Measurements from ENCODE around the gene DYRK1A. TPM values are rescaled to one million over a fixed set of nuclear protein-coding genes. Genes with fewer than 3 reads are reported as not detected.

DYRK1A gene
- total and polyA plus RNA-seq, 11 donors: 24.5 to 96.6 (median 69.0) TPM

GRCh38 chr21:37558676-37559211 is 192.2 kb downstream of the DYRK1A start:
- ATAC-seq: no peak
- Histone ChIP-seq H3K4me3 (no peak overlapping the region), H3K4me1 (peaks cover 0 to 30% (median 9%) of the 10 kb centered on the region in 12 donors), H3K9me3 (no peaks in the 10 kb centered on the region), H3K27ac (no peak overlapping the region), H3K36me3 (no peaks in the 10 kb centered on the region), H3K27me3 (no peaks in the 10 kb centered on the region)
- intact Hi-C loops (cut with DNase I): no loop called here
- WGBS, 4 donors: 88 to 92% (median 89%) methylated on average over 8 of the region's 8 CpGs
- no peak for DNase-seq
- TF ChIP-seq CTCF (IDR thresholded peaks at IDR 0.05) (no peak), POLR2A (IDR thresholded peaks at IDR 0.05) (no peak)

- intact Hi-C loops (cut with DNase I): loop anchor here (5.0 to 10.0 kb wide), 10 partner anchors 46 to 356 kb away; partner anchors contain the start of genes DYRK1A (in 6 of the 10) and VPS26C (in 4 of the 10)
- H3K27ac ChIP-seq: peak overlapping the region in 4 of 12 donors; percentile 8 to 46 (median 34)
- ATAC-seq: no peak
- H3K9me3 ChIP-seq: no peaks in the 10 kb centered on the region
- no peaks in the 10 kb centered on the region for H3K36me3 ChIP-seq
- peak in 2 of 5 donors; percentile 62 to 72 for DNase-seq
- TF ChIP-seq CTCF (IDR thresholded peaks at IDR 0.05): no peak
- TF ChIP-seq POLR2A (IDR thresholded peaks at IDR 0.05): no peak
- H3K4me1 ChIP-seq: peaks cover 0 to 35% (median 18%) of the 10 kb centered on the region in 12 donors
- 54 to 68% (median 62%) methylated on average over 3 to 5 of the region's 5 CpGs for WGBS, 4 donors
- no peak overlapping the region for H3K4me3 ChIP-seq
- no peaks in the 10 kb centered on the region for H3K27me3 ChIP-seq
Measured at GRCh38 chr21:37560385-37560784, 193.8 kb downstream of the DYRK1A start.

- TF ChIP-seq POLR2A (IDR thresholded peaks at IDR 0.05): no peak
- TF ChIP-seq CTCF (IDR thresholded peaks at IDR 0.05): no peak
- no peaks in the 10 kb centered on the region for H3K27me3 ChIP-seq
- H3K9me3 ChIP-seq: no peaks in the 10 kb centered on the region
- H3K27ac ChIP-seq: peak overlapping the region in 1 of 12 donors; percentile 46
- H3K4me1 ChIP-seq: peaks cover 0 to 28% (median 11%) of the 10 kb centered on the region in 12 donors
- H3K36me3 ChIP-seq: no peaks in the 10 kb centered on the region
- intact Hi-C loops (cut with DNase I): loop anchor here (5.0 to 10.0 kb wide), 10 partner anchors 47 to 357 kb away; partner anchors contain the start of genes DYRK1A (in 6 of the 10) and VPS26C (in 4 of the 10)
- no peak for ATAC-seq
- WGBS, 4 donors: 92 to 99% (median 94%) methylated on average over 7 of the region's 7 CpGs
- H3K4me3 ChIP-seq: no peak overlapping the region
- no peak for DNase-seq
Measured at GRCh38 chr21:37561506-37561905, 194.9 kb downstream of the DYRK1A start.

- DNase-seq (no peak), ATAC-seq (no peak)
- H3K9me3 ChIP-seq: no peaks in the 10 kb centered on the region
- TF ChIP-seq CTCF (IDR thresholded peaks at IDR 0.05) (no peak), POLR2A (IDR thresholded peaks at IDR 0.05) (no peak)
- H3K4me3 ChIP-seq: peak overlapping the region in 1 of 12 donors; percentile 76
- H3K36me3 ChIP-seq: no peaks in the 10 kb centered on the region
- no peaks in the 10 kb centered on the region for H3K27me3 ChIP-seq
- H3K27ac ChIP-seq: peak overlapping the region in 4 of 12 donors; percentile 91 to 95 (median 94)
- intact Hi-C loops (cut with DNase I): loop anchor here (2.0 to 10.0 kb wide), 11 partner anchors 47 to 357 kb away; partner anchors contain the start of genes DYRK1A (in 6 of the 10) and VPS26C (in 5 of the 10)
- 88 to 91% (median 91%) methylated on average over 11 of the region's 11 CpGs for WGBS, 4 donors
- peaks cover 0 to 27% (median 10%) of the 10 kb centered on the region in 12 donors for H3K4me1 ChIP-seq
Measured at GRCh38 chr21:37561941-37562919, 195.7 kb downstream of the DYRK1A start.

Measured in heart left ventricle (tissue), 16 donors.